GM03348 (cell line): Measurements from ENCODE around the gene TIMM13.

Source experiments
- DNase-seq: peaks from one replicate; pipeline ENCODE4 v3.0.0; 2012; ENCODE audit warnings: low spot score

Gene TIMM13

DNA sequence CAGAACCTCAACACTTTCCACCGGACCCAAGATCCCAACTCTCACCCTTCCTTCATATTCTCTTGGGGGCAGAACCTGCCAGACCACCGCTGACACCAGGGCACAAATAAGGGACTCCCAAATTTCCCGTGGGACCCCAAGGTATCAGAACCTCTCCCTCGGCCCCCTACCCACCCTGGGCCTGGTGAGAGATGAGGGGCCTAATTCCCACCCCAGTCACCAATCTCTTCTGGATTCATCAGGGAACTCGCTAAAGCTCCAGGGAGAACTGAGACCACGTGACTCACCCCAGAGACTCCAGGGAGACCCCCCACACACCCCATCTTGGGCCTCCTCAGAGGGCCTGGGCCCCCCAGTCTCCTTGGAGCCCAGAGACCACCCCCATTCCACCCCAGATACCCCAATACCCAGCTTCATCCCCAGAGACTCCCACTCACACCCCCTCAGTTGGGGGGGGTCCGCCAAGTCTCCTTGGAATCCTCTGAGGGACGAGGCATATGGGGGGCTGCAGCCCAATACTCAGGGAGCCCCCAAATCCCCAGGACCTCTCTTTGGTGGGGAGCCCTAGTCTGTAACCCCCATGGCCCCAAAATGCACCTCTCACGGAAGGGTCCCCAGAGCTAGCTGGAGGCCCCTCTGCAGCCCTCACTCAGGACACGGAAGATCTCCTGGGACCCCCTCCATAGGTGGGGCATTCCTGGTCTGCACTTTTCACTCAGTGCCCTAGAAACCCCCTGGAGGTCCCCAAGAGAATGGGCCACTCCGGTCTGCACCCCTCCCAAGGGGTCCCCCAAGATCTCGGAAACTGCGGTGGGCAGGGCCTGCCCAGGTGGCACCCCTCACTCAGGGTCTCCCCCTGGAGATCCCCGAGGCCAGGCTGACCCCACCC is 27.8 kb upstream of the TIMM13 start:
- DNase-seq, result no peak

DNA sequence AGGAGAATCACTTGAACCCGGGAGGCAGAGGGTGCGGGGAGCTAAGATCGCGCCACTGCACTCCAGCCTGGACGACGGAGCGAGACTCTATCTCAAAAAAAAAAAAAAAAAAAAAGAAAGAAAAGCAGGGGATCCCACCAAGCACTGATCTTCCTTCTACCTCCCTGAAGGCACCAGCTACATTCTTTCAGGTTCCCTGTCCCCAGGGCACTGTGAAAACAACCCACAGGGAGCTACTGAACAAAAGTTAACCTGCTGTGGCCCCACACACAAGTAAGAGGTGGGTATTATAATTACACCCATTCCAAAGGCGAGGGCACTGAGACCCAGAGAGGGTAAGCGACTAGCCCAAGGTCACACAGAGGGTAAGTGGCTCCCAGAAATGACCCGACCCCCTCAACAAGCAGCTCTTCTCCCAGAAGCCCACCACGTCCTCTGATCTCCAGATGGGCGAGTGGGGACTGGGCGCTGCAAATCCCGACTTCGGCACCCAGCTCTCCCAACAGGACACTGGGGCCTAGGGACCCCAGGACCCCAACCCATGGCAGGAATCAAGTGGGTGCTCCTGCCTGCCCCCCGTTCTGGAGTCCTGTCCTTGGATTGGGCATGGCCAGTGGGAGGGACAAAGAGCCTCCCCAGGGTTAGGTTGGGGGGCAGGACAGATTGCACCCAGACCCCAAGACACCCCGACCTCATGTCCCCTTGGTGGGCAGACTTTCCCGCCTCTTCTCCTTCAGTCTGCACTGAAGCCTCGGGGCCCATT is 27.0 kb upstream of the TIMM13 start:
- no peak for DNase-seq

- DNase-seq, result no peak
Observed at GRCh38 chr19:2453431-2454025, 26.1 kb upstream of the TIMM13 start.

GRCh38 chr19:2451741-2452140 is 24.4 kb upstream of the TIMM13 start:
- DNase-seq, result no peak

DNA sequence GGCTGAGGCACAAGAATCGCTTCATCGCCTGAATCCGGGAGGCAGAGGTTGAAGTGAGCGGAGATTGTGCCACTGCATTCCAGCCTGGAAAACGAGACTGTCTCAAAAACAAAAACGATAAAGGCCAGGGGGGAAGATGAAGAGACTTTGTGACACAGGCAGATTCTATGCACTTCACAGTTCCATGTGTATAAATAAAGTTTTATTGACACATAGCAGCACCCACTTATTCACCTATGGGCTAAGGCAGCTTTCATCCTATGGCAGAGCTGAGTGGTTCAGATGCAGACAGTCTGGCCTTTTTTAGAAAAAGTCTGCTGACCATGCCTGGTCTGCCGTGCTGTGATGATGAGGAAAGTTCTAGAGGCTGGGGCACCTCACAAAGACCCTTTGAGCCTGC is 23.8 kb upstream of the TIMM13 start:
- no peak for DNase-seq

DNA sequence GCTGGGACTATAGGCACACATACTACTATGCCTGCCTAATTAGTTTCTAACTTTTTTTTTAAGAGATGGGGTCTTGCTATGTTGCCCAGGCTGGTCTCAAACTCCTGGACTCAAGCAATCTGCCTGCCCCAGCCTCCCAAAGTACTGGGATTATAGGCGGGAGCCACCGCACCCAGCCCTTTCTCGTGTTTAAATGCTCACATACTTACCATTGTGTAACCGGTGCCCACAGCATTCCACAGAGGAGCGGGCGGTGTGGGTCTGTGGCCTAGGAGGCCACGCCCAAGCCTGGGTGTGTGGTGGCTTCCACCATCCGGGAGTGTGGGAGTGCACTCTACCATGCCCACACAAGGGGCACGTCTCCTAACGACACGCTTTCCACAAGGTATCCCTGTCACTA is 21.6 kb upstream of the TIMM13 start:
- DNase-seq, result no peak

- DNase-seq, result no peak
Observed at GRCh38 chr19:2446381-2446780, 19.0 kb upstream of the TIMM13 start.

GRCh38 chr19:2444251-2445002 is 17.0 kb upstream of the TIMM13 start:
- no peak for DNase-seq

DNA sequence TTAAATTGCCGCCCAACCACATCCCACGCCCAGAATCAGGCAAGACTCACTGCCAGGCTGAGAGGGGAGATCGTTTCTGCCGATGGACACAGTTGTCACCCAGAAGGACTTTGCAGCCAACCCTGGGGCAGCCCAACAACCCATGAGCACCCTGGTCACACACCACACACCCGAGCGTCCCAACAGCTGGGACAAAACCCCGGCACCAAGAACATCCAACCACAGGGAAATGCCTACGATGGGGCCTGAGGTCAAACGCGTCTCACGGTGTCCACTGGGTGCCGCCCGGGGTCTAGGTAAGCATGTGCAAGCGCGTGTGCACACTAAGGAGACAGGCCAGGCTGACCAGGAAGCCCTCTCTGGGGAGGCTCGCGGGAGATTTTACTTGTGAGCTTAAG is 16.4 kb upstream of the TIMM13 start:
- no peak for DNase-seq

- DNase-seq, result no peak
Observed at GRCh38 chr19:2443116-2443784, 15.9 kb upstream of the TIMM13 start.

DNA sequence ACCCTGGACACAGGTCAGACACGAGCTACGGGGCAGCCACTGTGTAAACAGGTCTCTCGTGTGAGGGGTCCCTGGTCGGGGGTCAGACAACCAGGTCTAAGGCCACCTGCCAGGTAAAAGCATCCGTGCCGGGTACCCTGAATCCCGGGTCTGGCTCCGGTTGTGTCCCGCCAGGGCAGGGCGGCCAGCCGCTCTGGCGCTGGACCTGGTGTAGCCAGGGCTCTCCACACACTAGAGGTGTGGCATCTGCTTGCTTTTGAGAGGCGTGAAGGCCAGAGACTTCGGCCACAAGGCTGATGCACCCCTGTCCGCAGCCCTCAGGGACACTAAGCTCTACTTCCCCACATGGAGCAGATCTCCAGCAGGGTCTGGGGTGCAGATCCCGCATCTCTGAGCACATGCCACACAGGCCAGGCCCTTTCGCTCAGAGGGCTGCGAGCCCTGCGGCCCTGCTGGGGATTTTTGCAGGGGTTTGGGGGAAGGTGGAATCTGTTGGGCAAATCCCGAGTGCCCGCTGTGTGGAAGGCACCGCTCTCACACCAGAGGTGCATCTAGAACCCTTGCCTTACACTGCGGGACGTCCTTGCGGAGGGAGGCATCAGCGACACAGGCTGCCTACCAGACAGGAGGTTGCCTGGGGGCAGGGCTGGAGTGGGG is 13.8 kb upstream of the TIMM13 start:
- no peak for DNase-seq

GRCh38 chr19:2440515-2440914 is 13.1 kb upstream of the TIMM13 start:
- no peak for DNase-seq

GRCh38 chr19:2438178-2438577 is 10.8 kb upstream of the TIMM13 start:
- no peak for DNase-seq

GRCh38 chr19:2436926-2437325 is 9.5 kb upstream of the TIMM13 start:
- no peak for DNase-seq

GRCh38 chr19:2436384-2436783 is 9.0 kb upstream of the TIMM13 start:
- DNase-seq, result no peak

DNA sequence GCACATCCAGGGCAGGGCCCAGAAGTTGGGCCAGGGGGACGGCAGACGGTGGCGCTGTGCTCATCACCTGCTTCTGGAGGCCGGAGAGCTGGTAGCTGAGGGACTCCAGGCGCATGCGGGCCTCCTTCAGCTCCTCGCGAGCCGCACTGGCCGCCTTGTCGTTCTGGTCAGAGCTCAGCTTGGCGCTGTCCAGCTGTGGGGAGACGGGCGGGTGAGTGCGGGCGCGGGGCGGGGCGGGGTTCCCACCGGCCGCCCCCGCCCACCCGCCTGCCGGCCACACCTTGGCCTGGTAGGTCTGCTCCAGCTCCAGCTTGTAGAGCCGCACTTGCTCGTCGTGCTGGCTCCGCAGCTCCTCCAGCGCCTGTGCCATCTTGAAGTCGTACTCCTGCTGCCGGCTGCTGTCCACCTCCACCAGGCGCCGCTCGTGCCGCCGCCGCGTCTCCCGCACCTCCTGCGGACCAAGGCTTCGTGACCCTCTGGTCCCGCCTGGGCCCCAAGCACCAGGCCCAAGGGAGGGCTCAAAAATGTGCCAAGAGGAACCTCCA is 7.4 kb upstream of the TIMM13 start:
- DNase-seq, result no peak

DNA sequence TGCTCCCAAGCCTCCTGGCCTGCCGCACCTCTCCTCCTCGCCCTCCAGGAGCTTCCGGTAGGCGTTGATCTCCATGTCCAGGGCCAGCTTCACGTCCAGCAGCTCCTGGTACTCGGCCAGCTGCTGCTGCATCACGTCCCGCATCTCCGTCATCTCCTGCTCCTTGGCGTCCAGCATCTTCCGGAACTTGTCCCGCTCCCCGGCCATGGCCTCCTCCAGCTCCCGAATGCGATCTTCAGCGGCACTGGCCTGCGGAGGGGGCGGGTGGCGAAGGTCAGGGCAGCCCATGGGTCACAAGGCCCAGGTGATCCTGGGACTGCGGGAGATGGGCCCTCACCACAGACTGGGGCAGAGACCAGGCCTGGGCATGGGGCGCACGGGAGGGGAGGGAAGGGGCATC is 6.9 kb upstream of the TIMM13 start:
- DNase-seq, result no peak

DNA sequence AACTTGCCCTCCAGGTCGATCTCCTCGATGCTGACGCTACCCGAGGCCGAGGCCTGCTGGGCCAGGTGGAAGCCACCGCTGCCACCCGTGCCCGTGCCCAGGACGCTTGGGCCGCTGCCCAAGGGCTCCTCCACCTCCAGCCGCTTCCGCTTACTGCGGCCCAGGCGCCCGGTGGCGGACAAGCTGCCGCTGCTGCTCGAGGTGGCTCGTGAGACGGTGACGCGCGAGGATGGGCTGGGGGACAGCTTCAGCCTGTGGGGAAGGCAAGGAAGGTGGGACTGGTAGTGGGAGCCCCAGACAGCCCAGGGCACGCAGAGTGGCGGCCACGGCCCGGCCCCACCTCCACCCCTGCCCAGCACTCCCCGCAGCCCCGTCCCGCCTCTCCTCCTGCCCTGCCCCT is 6.5 kb upstream of the TIMM13 start:
- DNase-seq, result no peak

DNA sequence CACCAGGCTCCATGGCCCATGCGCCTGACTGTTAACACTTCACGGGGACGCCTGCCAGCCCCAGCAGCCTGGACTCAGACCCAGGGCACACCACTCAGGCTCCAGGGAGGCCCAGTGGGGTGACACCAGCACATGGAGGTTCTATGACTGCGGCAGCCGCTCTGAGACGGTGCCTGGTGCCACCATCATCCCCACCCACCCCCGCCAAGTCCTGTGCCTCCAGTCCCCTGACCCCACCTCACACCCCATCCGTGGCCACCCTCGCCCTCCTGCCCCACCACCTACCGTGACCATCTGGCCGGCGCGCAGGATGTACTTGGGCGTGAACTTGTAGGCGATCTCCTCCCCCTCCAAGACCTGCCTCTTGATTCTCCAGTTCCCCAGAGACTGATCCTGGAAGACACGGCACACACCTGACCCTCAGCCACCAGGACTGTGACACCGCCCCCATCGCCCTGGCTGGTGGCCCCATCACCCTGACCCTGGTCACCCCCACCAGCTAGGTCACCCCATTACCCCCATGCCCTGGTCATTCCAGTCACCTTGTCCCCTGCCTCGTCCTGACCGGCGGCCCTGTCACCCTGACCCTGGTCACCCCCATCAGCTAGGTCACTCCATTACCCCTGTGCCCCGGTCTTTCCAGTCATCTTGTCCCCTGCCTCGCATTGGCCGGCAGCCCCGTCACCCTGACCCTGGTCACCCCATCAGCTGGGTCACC is 4.9 kb upstream of the TIMM13 start:
- no peak for DNase-seq
